ENCODE measurements around the gene FARS2. TPM values are rescaled to one million over a fixed set of nuclear protein-coding genes. Genes with fewer than 3 reads are reported as not detected.

FARS2 gene
- polyA plus RNA-seq, 3 donors: 12.2 to 21.6 (median 17.7) TPM

- no peak for TF ChIP-seq CTCF (IDR thresholded peaks at IDR 0.05)
- no peak overlapping the region for H3K4me3 Mint-ChIP-seq
- no peak overlapping the region for H3K4me3 ChIP-seq (replicated peaks in 1 of 3; ENCODE audit: low read depth in 2 of 3, low read length in 3 of 3)
- H3K9me3 ChIP-seq (replicated peaks in 1 of 2; ENCODE audit: control insufficient read depth in 1 of 2, insufficient read depth in 1 of 2, low read length in 2 of 2): no peaks in the 10 kb centered on the region
- intact Hi-C loops (cut with micrococcal nuclease): no loop called here
- peak overlapping the region in 3 of 7 donors; percentile 8 to 27 (median 17) for H3K27ac Mint-ChIP-seq
- 46% methylated on average over 2 of the region's 3 CpGs for WGBS (ENCODE audit: insufficient coverage)
- no peaks in the 10 kb centered on the region for H3K36me3 ChIP-seq (replicated peaks in 1 of 2; ENCODE audit: control insufficient read depth in 1 of 2, insufficient read depth in 2 of 2, low read length in 2 of 2)
- H3K4me1 ChIP-seq (ENCODE audit: control insufficient read depth in 1 of 2, insufficient read depth in 2 of 2, low read length in 2 of 2): no peaks in the 10 kb centered on the region
- H3K27ac ChIP-seq (ENCODE audit: low read depth in 1 of 2, low read length in 2 of 2): no peak overlapping the region
- H3K27me3 Mint-ChIP-seq (ENCODE audit: low read depth in 3 of 3): no peaks in the 10 kb centered on the region
- H3K9me3 Mint-ChIP-seq: peaks cover 0 to 10% (median 5%) of the 10 kb centered on the region in 7 donors
- H3K4me1 Mint-ChIP-seq: peaks cover 4% of the 10 kb centered on the region
- peaks cover 0 to 6% of the 10 kb centered on the region in 2 donors for H3K36me3 Mint-ChIP-seq
- no peak overlapping the region for H3K9ac ChIP-seq (ENCODE audit: insufficient read depth, low read length, poor library complexity, severe bottlenecking)
- no peak overlapping the region for H2AFZ ChIP-seq (ENCODE audit: insufficient read depth, low read depth, low read length, poor library complexity, severe bottlenecking)
- H4K20me1 ChIP-seq (ENCODE audit: insufficient read depth, low read length): no peaks in the 10 kb centered on the region
- no peaks in the 10 kb centered on the region for H3K79me2 ChIP-seq (ENCODE audit: insufficient read depth, low read length)
- no peak for DNase-seq
- no peaks in the 10 kb centered on the region for H3K27me3 ChIP-seq (ENCODE audit: control insufficient read depth in 2 of 2, insufficient read depth in 2 of 2, low read length in 2 of 2)
- no peak overlapping the region for H3K4me2 ChIP-seq (replicated peaks; ENCODE audit: extremely low read depth, low read length, poor library complexity, severe bottlenecking)
These were observed 141.8 kb downstream of the FARS2 start for GRCh38 chr6:5403076-5403475.

- H3K27ac Mint-ChIP-seq: no peak overlapping the region
- H3K9me3 ChIP-seq (replicated peaks in 1 of 2; ENCODE audit: control insufficient read depth in 1 of 2, insufficient read depth in 1 of 2, low read length in 2 of 2): no peaks in the 10 kb centered on the region
- no peaks in the 10 kb centered on the region for H3K36me3 ChIP-seq (replicated peaks in 1 of 2; ENCODE audit: control insufficient read depth in 1 of 2, insufficient read depth in 2 of 2, low read length in 2 of 2)
- peaks cover 4% of the 10 kb centered on the region for H3K4me1 Mint-ChIP-seq
- H3K4me3 ChIP-seq (replicated peaks in 1 of 3; ENCODE audit: low read depth in 2 of 3, low read length in 3 of 3): no peak overlapping the region
- H2AFZ ChIP-seq (ENCODE audit: insufficient read depth, low read depth, low read length, poor library complexity, severe bottlenecking): no peak overlapping the region
- H3K4me3 Mint-ChIP-seq: no peak overlapping the region
- H3K9ac ChIP-seq (ENCODE audit: insufficient read depth, low read length, poor library complexity, severe bottlenecking): no peak overlapping the region
- H3K36me3 Mint-ChIP-seq: peaks cover 5 to 11% of the 10 kb centered on the region in 2 donors
- H3K4me2 ChIP-seq (replicated peaks; ENCODE audit: extremely low read depth, low read length, poor library complexity, severe bottlenecking): no peak overlapping the region
- H3K79me2 ChIP-seq (ENCODE audit: insufficient read depth, low read length): no peaks in the 10 kb centered on the region
- no peaks in the 10 kb centered on the region for H3K4me1 ChIP-seq (ENCODE audit: control insufficient read depth in 1 of 2, insufficient read depth in 2 of 2, low read length in 2 of 2)
- no peak for TF ChIP-seq CTCF (IDR thresholded peaks at IDR 0.05)
- H4K20me1 ChIP-seq (ENCODE audit: insufficient read depth, low read length): no peaks in the 10 kb centered on the region
- H3K27me3 ChIP-seq (ENCODE audit: control insufficient read depth in 2 of 2, insufficient read depth in 2 of 2, low read length in 2 of 2): no peaks in the 10 kb centered on the region
- H3K9me3 Mint-ChIP-seq: peaks cover 0 to 10% (median 5%) of the 10 kb centered on the region in 7 donors
- H3K27ac ChIP-seq (ENCODE audit: low read depth in 1 of 2, low read length in 2 of 2): no peak overlapping the region
- intact Hi-C loops (cut with micrococcal nuclease): no loop called here
- H3K27me3 Mint-ChIP-seq (ENCODE audit: low read depth in 3 of 3): no peaks in the 10 kb centered on the region
- no peak for DNase-seq
These were observed 142.3 kb downstream of the FARS2 start for GRCh38 chr6:5403609-5404008.

Data from CD14-positive monocyte (primary cell).